Stimulated activated CD4-positive, alpha-beta T cell treated with anti-CD3 and anti-CD28 coated beads, Interleukin-1b, Interleukin-23, amount 100 ng/mL, for 24 hours (primary cell): ENCODE data around the gene C1QTNF8.
"Not testable (repeated sequence)": the region's sequence is repeated elsewhere in the genome, so short reads cannot be mapped to it uniquely, and the experiment has no call there.

ENCODE experiments used
- DNase-seq, 4 experiments: peaks; one replicate each; pipeline ENCODE4 v3.0.0-alpha.2; 2020; ENCODE audit warnings: low read depth in 4 of 4, low spot score in 1 of 4

C1QTNF8 gene

DNA sequence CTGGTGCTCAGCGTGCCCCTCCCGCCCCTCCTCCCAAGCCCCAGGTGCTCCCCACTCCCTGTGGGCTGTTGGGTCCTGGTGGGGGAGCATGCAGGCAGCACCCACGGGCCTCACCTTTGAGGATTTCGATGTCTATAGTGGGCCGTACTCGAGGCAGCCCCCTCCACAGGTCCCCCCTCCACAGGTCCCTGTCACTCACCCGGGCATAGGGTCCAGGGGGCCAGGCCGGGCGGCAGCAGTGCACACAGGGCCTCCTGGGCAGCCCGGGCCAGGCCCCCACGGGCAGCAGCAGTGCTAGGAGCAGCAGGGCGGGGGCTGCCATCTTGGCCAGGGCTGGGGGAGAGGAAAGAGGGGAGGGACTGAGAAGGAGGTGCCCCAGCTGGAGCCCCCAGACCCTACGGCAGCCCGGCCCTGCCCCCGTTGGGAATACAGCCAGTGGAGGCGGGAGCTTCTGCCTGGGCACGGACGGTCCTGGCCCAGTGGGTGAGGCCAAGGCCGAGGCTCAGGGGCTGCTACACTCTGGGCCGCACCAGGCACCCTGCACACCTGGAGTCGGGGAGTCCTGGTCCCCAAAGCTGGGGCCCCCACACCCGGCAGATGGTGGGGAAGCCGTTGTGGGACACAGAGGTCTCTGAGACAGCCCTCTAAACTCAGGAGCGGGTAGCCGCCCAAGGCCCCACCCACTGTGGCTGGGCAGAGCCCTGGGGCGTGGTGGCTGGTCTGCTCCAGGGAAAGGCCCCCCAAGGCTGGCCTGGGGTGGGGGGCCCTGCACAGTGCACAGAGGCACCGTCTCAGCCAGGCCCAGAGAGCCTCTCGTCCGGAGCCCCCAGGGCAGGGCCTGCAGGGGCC lies 1.2 kb downstream of the C1QTNF8 start:
- DNase-seq, result no peak

DNA sequence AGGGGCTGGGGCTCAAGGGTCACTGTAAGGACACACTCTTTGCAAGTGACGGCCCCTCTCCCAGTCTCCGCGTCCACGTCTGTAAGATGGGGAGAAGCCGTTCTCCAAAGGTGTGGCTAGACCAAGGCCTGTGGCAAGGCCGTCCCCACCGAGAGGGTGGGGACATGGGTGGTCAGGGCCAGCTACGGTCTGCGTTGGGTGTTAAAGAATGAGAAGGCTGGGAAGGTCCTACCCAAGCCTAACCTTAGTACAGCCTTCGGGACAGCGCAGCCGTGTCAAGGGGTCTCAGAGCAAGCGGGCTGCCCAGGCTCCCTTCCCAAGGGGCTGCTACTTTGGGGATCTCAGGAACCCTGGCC lies 1.9 kb downstream of the C1QTNF8 start:
- no peak for DNase-seq

DNA sequence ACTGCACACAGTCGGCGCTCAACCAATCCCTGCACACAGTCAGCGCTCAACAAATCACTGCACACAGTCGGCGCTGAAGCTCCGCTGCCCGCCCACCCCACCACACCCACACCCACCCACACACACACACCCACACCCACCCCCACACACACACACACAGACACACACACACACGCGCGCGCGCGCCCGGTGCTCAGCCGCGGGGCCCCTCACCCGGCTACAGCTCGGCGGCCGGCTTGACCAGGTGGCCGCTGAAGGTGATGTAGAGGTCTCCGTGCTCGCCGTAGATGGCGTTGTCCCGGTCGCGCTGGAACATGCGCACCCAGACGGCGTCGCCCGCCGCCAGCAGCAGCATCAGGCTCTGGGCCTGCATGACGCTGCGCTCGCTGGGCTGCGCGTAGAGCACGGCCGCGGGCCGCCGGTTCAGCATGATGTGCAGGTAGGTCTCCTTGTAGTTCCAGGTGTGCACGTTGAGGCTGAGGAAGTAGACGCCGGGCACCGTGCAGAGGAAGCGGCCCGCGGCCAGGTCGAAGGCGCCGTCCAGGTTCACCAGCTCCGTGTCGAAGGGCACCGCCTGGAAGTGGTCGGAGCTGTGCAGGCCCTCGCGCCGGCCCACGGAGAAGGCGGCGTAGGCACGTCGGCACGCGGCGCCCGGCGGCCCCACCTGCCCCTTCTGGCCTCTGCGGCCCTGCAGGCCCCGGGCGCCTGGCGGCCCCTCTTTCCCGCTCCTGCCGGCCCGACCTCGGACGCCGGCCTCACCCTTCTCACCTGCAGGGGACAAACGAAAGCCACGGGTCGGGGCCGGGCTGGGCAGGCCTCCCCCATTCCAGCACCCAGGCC lies 2.5 kb downstream of the C1QTNF8 start:
- no peak for DNase-seq

DNA sequence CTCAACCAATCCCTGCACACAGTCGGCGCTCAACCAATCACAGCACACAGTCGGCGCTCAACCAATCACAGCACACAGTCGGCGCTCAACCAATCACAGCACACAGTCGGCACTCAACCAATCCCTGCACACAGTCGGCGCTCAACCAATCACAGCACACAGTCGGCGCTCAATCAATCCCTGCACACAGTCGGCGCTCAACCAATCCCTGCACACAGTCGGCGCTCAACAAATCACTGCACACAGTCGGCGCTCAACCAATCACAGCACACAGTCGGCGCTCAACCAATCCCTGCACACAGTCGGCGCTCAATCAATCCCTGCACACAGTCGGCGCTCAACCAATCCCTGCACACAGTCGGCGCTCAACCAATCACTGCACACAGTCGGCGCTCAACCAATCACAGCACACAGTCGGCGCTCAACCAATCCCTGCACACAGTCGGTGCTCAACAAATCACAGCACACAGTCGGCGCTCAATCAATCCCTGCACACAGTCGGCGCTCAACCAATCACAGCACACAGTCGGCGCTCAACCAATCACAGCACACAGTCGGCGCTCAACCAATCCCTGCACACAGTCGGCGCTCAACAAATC lies 3.3 kb downstream of the C1QTNF8 start:
- DNase-seq, result not testable (repeated sequence)

DNA sequence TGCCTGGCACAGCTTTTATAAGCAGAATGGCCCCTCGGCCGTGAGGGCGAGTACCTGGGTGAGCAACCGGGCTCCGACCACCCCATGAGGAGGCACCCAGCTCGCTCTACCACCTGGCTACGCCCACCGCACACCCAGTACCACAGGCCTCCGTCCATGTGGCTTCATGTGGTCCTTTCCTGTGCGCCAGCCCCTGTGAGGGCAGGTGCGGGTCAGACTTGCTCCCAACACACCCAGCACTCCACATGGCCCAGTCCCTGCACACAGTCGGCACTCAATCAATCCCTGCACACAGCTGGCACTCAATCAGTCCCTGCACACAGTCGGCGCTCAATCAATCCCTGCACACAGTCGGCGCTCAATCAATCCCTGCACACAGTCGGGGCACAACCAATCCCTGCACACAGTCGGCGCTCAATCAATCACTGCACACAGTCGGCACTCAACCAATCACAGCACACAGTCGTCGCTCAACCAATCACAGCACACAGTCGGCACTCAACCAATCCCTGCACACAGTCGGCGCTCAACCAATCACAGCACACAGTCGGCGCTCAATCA lies 4.0 kb downstream of the C1QTNF8 start:
- DNase-seq, result no peak

DNA sequence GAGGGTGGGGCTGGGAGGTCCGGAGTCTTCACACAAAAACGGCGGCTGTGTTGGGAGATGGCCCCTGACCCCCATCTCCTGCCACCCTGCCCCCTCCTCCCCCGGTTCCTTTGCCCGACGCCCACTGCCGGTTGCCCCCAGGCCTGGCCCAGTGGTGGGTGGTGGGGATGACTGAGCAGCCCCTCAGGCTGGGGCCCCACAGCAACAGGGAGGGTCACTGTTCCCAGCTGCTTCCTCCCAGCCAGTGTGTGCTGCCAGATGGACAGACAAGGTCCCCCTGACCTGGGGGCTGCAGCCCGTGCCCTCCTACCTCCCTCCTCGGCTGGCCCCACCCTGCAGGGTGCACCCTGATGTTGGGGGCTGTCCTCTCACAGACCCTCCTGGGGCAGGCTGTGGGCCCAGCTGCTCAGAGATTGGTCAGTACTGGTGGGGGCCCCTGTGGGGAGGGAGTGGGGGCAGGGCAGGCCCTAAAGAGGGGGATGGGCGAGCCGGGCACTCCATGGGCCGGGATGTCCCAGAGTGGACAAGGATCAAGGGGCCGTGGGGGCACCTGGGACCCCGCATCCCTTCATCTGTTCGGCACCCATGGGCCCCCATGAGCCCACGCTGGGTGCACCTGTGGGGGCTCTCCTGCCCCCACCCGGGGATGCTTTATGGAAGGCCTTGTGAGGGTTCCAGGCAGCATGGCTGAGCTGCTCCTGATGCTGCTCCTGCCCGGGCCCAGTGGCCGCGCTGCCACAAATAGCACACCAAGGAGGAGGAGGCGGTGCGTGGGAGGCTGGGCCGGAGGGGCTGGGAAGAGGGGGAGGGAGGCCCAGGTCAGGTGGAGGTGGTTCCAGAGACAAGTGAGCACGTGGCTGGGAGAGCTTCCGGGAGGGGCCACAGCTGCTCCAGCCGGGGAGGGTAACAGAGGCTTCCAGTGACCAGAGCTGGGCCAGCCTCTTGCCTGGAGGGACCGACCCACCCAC lies 5.1 kb downstream of the C1QTNF8 start:
- no peak for DNase-seq

DNA sequence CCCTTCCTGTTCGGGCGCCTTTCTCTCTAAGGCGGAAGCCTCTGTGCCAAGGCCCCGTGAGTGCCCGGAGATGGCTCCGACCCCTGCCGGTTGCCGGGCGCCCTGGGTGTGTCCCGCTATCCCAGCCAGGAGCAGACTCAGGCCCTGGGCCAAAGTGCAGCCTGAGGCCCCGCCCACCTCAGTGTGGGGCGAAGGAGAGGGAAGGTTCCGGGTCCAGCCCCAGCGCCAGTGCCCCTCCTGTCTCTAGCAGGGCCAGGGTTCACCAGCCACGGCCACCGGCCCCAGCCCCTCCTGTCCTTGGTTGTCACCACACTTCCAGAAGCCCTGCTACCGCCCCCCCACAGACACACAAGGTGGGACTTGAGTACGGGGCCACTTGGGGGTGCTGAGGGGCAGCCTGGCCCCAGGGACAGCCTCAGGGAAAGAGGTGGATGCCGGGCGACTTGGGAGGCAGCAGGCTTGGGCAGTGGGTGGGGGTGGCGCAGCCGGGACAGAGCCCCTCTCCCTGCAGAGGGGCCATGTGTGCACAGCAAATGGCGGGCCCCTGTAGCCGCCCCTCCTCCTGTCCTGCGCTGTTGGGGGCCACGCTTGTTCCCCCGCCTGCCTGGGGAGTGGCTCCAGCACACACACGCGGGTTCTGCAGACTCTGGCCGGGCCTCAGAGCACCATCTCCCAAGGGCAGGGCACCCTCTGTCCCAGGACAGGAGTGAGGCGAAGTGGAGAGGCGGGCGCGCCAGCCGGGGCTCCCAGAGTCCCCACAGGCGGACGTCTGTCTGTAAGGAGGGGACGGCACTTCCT lies 6.0 kb downstream of the C1QTNF8 start:
- DNase-seq, result no peak

DNA sequence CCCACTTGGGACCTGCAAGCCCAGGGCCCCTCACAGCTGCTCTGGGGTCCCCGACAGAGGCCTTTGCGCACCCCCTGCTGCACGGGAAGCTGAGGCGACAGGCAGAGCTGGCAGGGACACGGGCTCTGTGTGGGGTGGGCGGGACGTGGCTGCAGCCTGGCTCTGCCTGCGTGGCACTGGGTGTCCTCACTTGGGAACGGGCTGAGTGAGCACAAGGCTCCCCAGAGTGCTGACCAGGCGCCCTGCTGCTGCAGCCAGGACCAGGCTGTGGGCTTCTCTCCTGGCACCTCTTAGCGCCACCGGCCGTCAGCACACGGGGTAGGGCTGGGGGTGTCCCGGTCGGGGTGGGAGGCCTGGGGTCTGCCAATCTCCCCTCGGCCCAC lies 6.6 kb downstream of the C1QTNF8 start:
- DNase-seq, result no peak

DNA sequence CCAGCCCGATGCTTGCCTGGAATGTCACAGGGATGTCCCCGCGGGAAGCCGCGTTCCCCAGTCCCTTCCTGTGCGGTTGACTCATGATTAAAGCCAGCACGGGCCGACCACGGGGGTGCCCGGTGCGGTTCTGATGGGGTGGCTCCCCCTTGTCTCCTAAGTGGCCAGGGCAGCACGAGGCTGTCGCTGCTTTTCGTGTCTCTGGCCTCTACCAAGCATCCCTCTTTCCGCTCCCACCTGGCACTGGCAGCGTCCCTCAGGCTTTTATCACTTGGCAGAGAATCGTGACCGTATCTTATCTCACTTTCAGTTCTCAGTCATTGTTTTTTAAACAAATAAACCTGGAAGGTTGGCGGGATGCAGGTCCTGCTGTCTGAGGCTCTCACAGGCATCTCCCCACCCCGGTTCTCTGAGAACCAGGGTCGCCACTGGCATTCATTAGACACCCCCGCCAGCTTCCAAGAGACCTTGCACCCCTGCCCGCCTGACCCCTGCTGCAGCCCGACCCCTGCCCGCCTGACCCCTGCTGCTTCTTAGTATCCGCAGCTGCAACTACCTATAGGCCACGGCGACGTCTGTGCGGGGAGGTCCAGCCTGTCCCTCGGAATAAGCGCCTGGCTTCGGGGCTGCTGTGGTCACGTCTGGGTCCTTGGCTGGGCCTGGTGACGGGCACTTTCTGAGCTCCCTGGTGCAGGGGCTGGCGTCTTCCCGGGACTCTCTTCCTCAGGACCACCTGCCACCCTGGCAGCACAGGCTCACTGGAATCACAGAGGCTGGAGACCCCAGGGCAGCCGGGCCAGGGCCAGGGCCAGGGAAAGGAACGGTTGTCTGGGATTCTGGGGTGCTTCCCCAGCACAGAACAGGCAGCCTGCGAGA lies 7.5 kb downstream of the C1QTNF8 start:
- no peak for DNase-seq

DNA sequence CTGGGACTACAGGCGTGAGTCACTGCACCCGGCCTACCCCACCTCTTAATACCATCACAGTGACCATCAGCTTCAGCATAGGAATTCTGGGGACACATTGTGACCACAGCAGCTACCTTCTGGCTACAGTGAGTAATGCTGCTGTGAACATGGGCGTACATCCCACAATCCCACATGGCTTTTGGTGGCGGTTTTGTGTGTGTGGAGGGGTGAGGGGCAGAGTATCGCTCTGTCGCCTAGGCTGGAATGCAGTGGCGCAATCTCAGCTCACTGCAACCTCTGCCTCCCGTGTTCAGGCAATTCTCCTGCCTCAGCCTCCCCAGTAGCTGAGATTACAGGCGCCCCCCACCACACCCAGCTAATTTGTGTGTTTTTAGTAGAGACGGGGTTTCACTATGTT lies 9.6 kb downstream of the C1QTNF8 start:
- DNase-seq, result not testable (repeated sequence)

DNA sequence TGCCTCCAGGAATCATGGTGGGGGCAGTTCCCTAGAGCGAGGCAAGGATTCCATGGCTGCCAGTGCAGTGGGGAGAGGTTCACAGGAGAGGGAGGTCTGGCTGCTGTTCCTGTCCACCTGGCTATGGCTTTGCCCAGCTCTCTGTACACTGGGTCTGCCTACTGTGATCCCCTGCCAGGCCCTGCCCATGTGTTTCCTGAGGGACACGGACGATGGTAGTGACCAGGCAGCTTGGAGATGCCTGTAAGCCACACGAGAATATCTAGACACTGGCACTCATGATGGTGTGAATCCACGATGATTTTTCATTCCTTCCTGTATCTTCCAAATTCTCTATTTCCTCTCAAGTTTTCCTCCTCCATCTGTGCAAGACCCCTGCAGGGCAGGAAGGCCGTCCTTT lies 11.1 kb downstream of the C1QTNF8 start:
- no peak for DNase-seq

DNA sequence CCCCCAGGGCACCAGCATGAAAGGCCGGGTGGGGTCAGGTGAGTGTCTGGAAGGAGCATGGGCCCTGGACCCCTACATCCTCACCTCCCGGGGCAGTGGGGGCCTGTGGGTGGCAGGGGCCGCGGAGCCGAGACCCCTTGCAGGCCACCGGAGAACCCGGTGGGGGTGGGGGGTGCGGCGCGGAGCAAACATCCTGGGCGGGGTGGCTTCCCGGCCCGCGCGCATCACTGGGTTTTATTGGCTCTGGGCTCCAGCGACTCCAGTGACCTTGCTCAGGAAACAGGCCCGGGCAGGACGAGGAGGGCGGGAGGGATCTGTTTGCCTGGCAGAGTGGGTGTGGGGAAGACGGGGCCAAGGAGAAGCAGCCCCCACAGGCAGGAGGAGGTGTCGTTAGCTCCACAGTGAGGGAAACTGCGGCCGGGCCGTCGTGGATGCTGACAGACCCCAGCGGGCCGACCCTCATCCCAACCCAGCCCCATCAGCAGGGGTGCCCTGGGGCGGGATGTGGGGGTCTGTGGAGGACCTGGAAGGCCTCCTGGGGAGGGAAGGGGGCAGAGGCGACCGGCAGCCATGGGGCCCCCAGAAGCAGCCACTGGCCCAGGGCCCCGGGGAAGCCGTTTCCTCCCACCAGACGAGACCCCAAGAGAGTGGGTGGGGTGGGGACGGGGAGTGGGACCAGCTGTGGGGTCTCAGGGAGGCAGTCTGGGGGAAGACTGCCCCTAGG lies 12.9 kb downstream of the C1QTNF8 start:
- DNase-seq, result no peak

DNA sequence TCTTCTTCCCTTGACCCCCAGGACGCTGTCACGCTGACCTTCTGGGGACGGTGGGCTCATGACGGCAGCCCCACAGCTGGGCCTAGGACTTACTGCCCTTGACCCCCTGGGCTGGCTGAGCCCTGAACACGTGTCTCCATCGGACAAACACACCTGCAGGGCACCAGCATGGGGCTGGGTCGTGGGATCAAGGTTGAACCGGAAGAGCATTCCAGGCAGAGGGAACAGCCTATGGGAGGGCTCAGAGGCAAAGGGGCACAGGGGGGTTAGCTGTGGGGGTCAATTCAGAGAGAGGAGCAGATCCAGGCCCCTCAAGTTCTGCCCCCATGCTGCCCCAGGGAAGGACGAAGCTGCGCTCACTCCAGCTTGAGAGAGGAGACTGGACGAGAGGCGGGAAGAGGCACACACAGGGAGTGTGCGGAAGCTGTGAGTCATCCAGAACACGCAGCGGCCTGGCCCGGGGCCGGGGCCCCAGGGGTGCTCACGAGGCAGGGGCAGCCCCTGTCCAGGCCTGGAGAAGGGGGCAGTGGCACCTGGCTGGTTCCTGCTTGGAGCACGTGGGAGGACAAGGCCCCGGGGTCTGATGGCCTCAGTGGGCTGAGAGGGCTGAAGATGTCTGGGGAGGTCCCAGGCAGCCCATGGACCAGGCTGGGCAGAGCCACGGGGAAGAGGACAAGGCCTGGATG lies 13.6 kb downstream of the C1QTNF8 start:
- DNase-seq, result no peak

DNA sequence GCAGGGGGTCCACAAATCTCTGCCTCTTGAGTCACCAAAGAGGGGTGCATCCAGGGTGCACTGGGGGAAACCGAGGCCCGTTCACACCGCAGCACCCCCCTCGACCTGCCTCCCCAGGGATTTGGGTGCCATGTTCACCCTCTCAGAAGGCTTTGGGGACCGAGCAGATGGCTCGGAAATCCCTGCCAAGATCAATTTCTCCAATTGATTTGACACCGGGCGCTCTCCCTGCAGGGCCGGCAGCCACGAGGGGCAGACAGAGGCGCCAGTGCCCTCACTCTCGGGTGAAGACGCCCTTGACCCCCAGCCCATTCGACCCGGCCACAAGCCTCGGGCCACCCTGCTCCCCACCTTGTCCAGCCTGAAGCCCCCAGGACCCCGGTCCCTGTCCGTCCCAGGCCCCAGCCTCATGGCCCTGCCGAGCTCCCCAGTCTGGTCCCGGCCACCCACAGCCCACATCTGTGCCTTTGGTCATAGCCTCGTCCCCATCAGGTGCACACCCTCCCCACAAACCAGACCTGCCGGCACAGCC lies 14.2 kb downstream of the C1QTNF8 start:
- no peak for DNase-seq

DNA sequence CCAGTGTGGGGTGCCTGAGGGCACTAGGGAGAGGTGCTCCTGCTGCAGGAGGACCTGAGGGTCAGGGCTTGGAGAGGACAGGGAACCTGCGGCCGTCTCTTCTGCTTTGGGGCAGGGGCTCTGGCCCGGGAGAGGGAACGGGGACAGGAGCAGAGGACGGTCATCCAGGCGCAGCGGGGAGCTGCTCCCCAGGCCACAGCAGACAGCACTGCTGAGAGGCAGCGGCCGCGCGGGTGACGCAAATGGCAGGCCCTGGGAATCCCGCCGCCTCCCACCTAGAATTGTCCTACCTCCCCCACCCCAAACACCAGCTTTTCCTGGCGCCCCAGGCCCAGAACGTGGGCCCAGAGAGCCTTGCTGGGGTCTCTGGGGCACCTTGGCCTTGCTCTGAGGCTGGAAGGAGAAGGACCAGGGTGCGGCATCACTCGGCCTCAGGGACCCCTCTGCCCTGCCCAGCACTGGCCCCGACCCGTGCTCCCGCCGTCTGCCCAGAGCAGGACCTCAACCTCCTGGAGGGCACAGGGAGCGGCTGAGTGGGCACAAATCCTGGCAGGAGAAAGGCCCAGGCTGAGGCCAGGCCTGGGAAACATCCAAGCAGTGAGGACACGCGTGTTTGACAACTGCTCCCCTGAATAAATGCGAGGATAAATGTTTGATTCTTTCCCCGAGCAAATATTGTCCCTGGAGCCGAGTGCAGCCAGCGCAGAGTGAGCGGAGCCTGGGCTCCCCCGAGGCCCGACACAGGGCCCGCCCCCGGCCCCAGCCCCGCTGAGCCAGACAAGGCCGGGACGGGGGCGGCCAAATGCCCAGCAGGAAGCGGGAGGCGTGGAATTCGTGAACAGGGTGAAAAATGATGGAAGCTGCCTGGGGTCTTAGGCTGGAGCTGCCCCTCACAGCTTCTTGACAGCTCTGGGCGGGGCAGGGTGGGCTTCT lies 15.0 kb downstream of the C1QTNF8 start:
- DNase-seq, result no peak
